HepG2 (cell line): Measurements from ENCODE around the gene SMARCAD1. TPM values are rescaled to one million over a fixed set of nuclear protein-coding genes. Genes with fewer than 3 reads are reported as not detected.
A peak's percentile ranks its signal among the peaks of the same experiment; 100 is the strongest.

Source experiments
- ATM ChIP-seq: fragments of 450-650 bp; IDR thresholded peaks from 2 replicates; pipeline ENCODE4 v1.7.1; 2017; ENCODE audit warnings: mild to moderate bottlenecking, borderline replicate concordance
- EEA1 ChIP-seq: sonication (generic); formaldehyde crosslinking; IDR thresholded peaks from 2 replicates; pipeline ENCODE4 v1.5.1; 2020; ENCODE audit warnings: mild to moderate bottlenecking, missing genetic modification reagents, borderline replicate concordance
- GFI1 ChIP-seq: sonication (generic); formaldehyde crosslinking; IDR thresholded peaks from 2 replicates; pipeline ENCODE4 v1.5.0; 2020; ENCODE audit warnings: missing genetic modification reagents, mild to moderate bottlenecking, borderline replicate concordance
- HMGA1 ChIP-seq: sonication (generic); formaldehyde crosslinking; conservative IDR thresholded peaks from 2 replicates; pipeline ENCODE4 v1.4.0; 2020; ENCODE audit warnings: missing genetic modification reagents
- IRF9 ChIP-seq: sonication (generic); formaldehyde crosslinking; IDR thresholded peaks from 2 replicates; pipeline ENCODE4 v1.8.0; 2022; ENCODE audit warnings: missing genetic modification reagents, mild to moderate bottlenecking, borderline replicate concordance
- KDM3A ChIP-seq: IDR thresholded peaks from 2 replicates; pipeline ENCODE4 v1.6.1; 2018; ENCODE audit warnings: low read depth, missing compliant biosample characterization
- LBX2 ChIP-seq: sonication (generic); formaldehyde crosslinking; IDR thresholded peaks from 2 replicates; pipeline ENCODE4 v1.5.0; 2020; ENCODE audit warnings: missing genetic modification reagents, mild to moderate bottlenecking, borderline replicate concordance
- NKX3-1 ChIP-seq: sonication (generic); formaldehyde crosslinking; IDR thresholded peaks from 2 replicates; pipeline ENCODE4 v1.5.0; 2020; ENCODE audit warnings: missing genetic modification reagents
- RAD21 ChIP-seq: fragments of 450-650 bp; formaldehyde crosslinking; IDR thresholded peaks from 2 replicates; pipeline ENCODE4 v1.5.0; 2020; ENCODE audit warnings: mild to moderate bottlenecking
- SAP130 ChIP-seq: IDR thresholded peaks from 2 replicates; pipeline ENCODE4 v1.6.1; 2016; ENCODE audit warnings: low read depth
- TFAP4 ChIP-seq: sonication (generic); IDR thresholded peaks from 2 replicates; pipeline ENCODE4 v1.6.1; 2016; ENCODE audit warnings: low read depth, borderline replicate concordance
- TRAFD1 ChIP-seq: sonication (generic); formaldehyde crosslinking; IDR thresholded peaks from 2 replicates; pipeline ENCODE4 v1.5.1; 2020; ENCODE audit warnings: missing genetic modification reagents, mild to moderate bottlenecking, borderline replicate concordance
- ZBTB43 ChIP-seq: sonication (generic); formaldehyde crosslinking; conservative IDR thresholded peaks from 2 replicates; pipeline ENCODE4 v1.4.0; 2020; ENCODE audit warnings: missing genetic modification reagents
- ZFP62 ChIP-seq: sonication (generic); formaldehyde crosslinking; IDR thresholded peaks from 2 replicates; pipeline ENCODE4 v1.4.0; 2020; ENCODE audit warnings: missing genetic modification reagents
- ZMAT5 ChIP-seq: sonication (generic); formaldehyde crosslinking; IDR thresholded peaks from 2 replicates; pipeline ENCODE4 v1.5.0; 2020; ENCODE audit warnings: mild to moderate bottlenecking, low read depth, missing genetic modification reagents, borderline replicate concordance
- ZNF235 ChIP-seq: sonication (generic); formaldehyde crosslinking; IDR thresholded peaks from 2 replicates; pipeline ENCODE4 v1.8.1; 2023; ENCODE audit warnings: mild to moderate bottlenecking, missing genetic modification reagents, borderline replicate concordance
- ZNF281 ChIP-seq: sonication (generic); formaldehyde crosslinking; IDR thresholded peaks from 2 replicates; pipeline ENCODE4 v1.4.0; 2020; ENCODE audit warnings: missing genetic modification reagents, borderline replicate concordance
- ZNF510 ChIP-seq: sonication (generic); formaldehyde crosslinking; IDR thresholded peaks from 2 replicates; pipeline ENCODE4 v1.4.0; 2020; ENCODE audit warnings: low read depth, mild to moderate bottlenecking, missing genetic modification reagents
- ZNF639 ChIP-seq: conservative IDR thresholded peaks from 2 replicates; pipeline ENCODE4 v1.6.1; 2018; ENCODE audit warnings: missing genetic modification reagents
- ZNF816 ChIP-seq: sonication (generic); formaldehyde crosslinking; IDR thresholded peaks from 2 replicates; pipeline ENCODE4 v1.8.0; 2022; ENCODE audit warnings: missing genetic modification reagents, mild to moderate bottlenecking, borderline replicate concordance
- polyA plus RNA-seq, 8 experiments: library from polyadenylated mRNA; depleted of rRNA in 3 of 8; stranded (reverse) in 7 of 8; unstranded in 1 of 8; fragments of >200 nt; fragmentation: Illumina TruSeq in 4 of 8; extraction: Trizol in 4 of 8; gene quantifications; 2 replicates each; pipeline versions ENCODE4 v1.2.1 to v1.2.3, GENCODE V29; 2011 to 2016; ENCODE audit warnings: low read depth in 4 of 8, missing spikeins in 1 of 8, mixed read lengths in 1 of 8; ENCODE audit not compliant: insufficient read depth in 1 of 8
- total RNA-seq, 5 experiments: library from RNA; depleted of rRNA; stranded (reverse); fragments of >200 nt; fragmentation: Illumina TruSeq; extraction: Trizol; gene quantifications; 2 replicates each; pipeline ENCODE4 v1.2.3, GENCODE V29; 2016; ENCODE audit warnings: low read depth in 1 of 5

The SMARCAD1 gene
- total and polyA plus RNA-seq, 2 of the 13 experiments (the other 11 are each of a cell fraction or from before 2014, with no cell fraction given), result 18.2 to 35.9 TPM

GRCh38 chr4:94298725-94299252 is 91.1 kb downstream of the SMARCAD1 start (continued):
- TF ChIP-seq ZNF281 (CRISPR knock-in tag) (peak; percentile 97), ATM (no peak), GFI1 (CRISPR knock-in tag) (no peak), KDM3A (CRISPR knock-in tag) (no peak), SAP130 (CRISPR knock-in tag) (peak; percentile 62), ZMAT5 (no peak), HMGA1 (CRISPR knock-in tag) (no peak), ZNF816 (CRISPR knock-in tag) (no peak), TFAP4 (peak; percentile 51; the same call in 1 of the 2 replicates), ZFP62 (CRISPR knock-in tag) (no peak), ZBTB43 (CRISPR knock-in tag) (peak; percentile 59; the same call in 1 of the 2 replicates), ZNF235 (CRISPR knock-in tag) (no peak), ZNF510 (no peak), ZNF639 (CRISPR knock-in tag) (no peak), TRAFD1 (CRISPR knock-in tag) (no peak), RAD21 (CRISPR knock-in tag) (no peak), EEA1 (CRISPR knock-in tag) (no peak), IRF9 (no peak), LBX2 (CRISPR knock-in tag) (no peak), NKX3-1 (CRISPR knock-in tag) (no peak)
